GM21423 (cell line): Measurements from ENCODE around the gene SMIM35.

ENCODE experiments used
- ATAC-seq: cut with Tn5 transposase; IDR thresholded peaks from one replicate; pipeline ENCODE4 v1.9.1; 2021; ENCODE audit warnings: mild to moderate bottlenecking, moderate library complexity; ENCODE audit not compliant: unreplicated experiment

Gene SMIM35

GRCh38 chr11:118007040-118007439, 79.7 kb downstream of the SMIM35 start:
- ATAC-seq: no peak

DNA sequence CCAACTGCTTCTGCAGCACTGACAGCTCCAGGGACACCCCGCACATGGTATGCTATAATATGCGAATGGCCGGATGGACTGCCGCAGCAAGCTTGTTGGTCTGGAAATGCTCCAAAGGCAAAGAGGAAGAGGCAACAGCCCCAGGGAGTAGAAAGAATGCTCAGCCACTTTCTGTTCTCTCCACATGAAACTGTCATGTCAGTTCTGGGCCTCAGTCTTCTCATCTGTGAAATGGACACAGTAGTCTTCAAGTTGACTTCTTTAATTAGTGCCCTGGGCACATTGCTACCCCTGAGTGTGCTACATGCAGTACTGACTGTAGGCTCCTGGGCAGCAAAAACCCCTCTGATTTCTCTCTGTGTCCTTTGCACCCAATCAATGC, 80.6 kb downstream of the SMIM35 start:
- ATAC-seq: no peak

DNA sequence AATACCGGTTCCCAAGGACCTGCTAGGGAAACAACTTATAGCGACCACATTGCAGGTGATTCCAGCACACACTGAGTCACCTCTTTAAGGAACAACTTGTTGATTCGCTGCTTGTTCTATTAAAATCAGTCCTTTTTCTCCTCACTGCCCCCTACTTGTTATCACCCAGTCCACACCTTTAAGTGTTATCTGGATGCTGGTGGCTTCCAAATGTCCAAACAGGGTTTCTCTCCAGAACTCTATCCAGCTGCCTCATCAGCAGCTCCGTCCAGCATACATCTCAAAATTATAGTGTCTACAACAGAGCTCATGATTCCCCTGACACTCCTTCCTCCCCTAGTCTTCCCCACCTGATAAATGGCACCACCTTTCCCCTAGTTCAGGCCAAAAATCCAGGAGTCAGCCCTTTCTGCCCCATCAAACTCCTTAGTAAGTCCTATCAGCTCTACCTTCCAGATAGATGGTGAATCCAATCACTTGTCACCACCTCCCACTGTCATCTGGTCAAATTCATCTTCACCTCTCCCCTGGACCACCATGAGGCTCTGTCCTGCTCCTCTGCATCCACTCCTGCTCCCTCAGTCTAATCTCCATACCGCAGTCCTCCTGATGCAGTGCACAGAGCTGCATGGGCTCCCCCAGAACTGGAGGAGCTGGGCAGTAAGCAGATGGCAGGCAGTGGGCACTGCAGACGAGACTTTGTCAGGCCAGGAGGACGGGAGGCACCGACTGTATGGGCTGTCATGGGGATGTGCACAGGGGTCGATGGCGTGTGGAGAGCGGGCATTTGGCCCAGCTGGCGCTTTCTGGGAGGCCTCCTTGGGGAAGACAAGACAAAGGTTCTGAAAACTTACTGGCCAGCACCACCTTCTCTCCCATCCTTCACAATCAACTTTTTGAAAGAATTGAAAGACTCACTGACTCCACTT, 81.3 kb downstream of the SMIM35 start:
- no peak for ATAC-seq

GRCh38 chr11:118004543-118005223, 82.1 kb downstream of the SMIM35 start:
- ATAC-seq: no peak

- ATAC-seq: no peak
These were observed 83.3 kb downstream of the SMIM35 start for GRCh38 chr11:118003456-118003855.

GRCh38 chr11:118002541-118003423, 84.0 kb downstream of the SMIM35 start:
- no peak for ATAC-seq

DNA sequence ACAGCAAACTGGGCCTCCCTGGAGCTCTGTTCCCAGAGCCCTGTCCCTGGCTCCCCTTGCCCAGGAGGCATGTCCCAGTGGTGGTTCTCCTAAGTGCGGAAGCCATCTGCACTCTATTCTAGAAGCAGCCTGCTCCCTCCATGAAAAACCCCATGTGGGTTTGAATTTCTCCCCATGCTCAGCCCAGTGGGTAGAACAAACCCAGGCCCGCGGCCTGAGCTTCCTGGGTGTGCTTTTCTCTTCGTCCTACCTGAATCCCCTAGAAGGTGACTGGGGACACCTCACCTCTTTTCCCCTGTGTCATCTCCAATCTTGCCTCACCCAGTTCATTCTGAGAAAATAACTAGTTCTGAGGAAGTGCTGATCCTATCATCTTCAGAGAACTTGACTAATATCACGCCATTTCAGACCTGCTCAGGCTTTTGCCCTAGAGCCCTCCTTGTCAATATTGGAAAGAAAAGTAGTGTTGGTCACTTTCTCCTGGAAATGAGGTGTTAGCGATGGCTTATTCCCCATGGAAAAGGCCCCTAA, 84.7 kb downstream of the SMIM35 start:
- ATAC-seq: no peak

DNA sequence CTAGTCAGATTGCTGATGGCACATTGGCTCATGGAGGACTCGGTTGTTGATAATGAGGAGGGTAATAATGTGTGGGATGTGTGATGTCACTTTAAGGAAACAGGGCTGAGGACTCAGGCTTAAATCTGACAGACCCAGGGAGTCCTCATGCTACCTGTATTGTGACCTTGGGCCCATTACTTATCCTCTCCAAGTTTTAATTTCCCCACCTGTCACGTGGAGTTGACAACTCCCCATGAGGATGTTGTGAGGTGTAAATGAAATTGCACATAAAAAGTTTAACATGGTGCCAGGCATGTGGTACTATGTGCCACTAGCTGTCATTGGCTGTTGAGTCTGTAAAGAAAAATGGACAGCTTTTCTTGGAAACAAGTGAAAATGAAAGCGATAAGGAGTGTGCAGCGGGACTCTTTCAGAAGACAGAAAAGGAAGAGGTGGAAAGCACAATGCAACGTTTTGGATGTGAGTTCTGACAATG, 85.2 kb downstream of the SMIM35 start:
- no peak for ATAC-seq

GRCh38 chr11:118000850-118001228, 85.9 kb downstream of the SMIM35 start:
- no peak for ATAC-seq

GRCh38 chr11:118000067-118000849, 86.5 kb downstream of the SMIM35 start:
- no peak for ATAC-seq

DNA sequence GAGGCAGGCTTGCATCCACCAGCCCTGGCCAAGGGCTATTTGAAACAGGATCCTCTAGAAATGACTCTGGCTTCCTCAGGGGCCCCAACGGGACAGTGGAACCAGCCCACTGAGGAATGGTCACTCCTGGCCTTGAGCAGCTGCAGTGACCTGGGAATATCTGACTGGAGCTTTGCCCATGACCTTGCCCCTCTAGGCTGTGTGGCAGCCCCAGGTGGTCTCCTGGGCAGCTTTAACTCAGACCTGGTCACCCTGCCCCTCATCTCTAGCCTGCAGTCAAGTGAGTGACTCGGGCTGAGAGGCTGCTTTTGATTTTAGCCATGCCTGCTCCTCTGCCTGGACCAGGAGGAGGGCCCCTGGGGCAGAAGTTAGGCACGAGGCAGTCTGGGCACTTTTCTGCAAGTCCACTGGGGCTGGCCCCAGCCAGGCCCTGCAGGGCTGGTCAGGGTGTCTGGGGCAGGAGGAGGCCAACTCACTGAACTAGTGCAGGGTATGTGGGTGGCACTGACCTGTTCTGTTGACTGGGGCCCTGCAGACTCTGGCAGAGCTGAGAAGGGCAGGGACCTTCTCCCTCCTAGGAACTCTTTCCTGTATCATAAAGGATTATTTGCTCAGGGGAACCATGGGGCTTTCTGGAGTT, 87.3 kb downstream of the SMIM35 start:
- ATAC-seq: no peak

DNA sequence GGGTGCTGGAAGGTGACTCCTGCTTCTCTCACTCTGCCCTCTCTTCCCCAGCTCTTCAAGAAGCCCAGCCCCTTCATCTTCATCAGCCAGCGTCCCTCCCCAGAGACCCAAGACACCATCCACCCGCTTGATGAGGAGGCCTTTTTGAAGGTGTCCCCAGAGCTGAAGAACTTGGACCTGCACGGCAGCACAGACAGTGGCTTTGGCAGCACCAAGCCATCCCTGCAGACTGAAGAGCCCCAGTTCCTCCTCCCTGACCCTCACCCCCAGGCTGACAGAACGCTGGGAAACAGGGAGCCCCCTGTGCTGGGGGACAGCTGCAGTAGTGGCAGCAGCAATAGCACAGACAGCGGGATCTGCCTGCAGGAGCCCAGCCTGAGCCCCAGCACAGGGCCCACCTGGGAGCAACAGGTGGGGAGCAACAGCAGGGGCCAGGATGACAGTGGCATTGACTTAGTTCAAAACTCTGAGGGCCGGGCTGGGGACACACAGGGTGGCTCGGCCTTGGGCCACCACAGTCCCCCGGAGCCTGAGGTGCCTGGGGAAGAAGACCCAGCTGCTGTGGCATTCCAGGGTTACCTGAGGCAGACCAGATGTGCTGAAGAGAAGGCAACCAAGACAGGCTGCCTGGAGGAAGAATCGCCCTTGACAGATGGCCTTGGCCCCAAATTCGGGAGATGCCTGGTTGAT, 88.0 kb downstream of the SMIM35 start:
- no peak for ATAC-seq

- ATAC-seq: peak; percentile 60
These were observed 88.8 kb downstream of the SMIM35 start for GRCh38 chr11:117997823-117998579.

GRCh38 chr11:117997406-117997805, 89.4 kb downstream of the SMIM35 start:
- no peak for ATAC-seq

GRCh38 chr11:117996058-117996457, 90.7 kb downstream of the SMIM35 start:
- no peak for ATAC-seq

- ATAC-seq: no peak
These were observed 91.3 kb downstream of the SMIM35 start for GRCh38 chr11:117995472-117995871.

- no peak for ATAC-seq
These were observed 92.6 kb downstream of the SMIM35 start for GRCh38 chr11:117993988-117994745.

- ATAC-seq: no peak
These were observed 94.1 kb downstream of the SMIM35 start for GRCh38 chr11:117992620-117993019.
